VCaP (cell line): ENCODE data around the gene PRKCI.
"Not testable (repeated sequence)": the region's sequence is repeated elsewhere in the genome, so short reads cannot be mapped to it uniquely, and the experiment has no call there.

Experiments
- H3K27ac ChIP-seq: fragments of 450-650 bp; 2 replicates; pipeline ENCODE4 v1.5.1; 2017
- CTCF ChIP-seq: fragments of 450-650 bp; conservative IDR thresholded peaks from 2 replicates; pipeline ENCODE4 v1.5.1; 2017; ENCODE audit warnings: mild to moderate bottlenecking, moderate library complexity

PRKCI gene

GRCh38 chr3:170275832-170276231 lies 53.6 kb downstream of the PRKCI start:
- TF ChIP-seq CTCF: no peak
- H3K27ac ChIP-seq: no peak overlapping the region

- H3K27ac ChIP-seq: not testable (repeated sequence)
Measured at GRCh38 chr3:170277311-170277710, 55.1 kb downstream of the PRKCI start.

GRCh38 chr3:170277833-170278580 lies 55.8 kb downstream of the PRKCI start:
- no peak for TF ChIP-seq CTCF

GRCh38 chr3:170278627-170279026 lies 56.4 kb downstream of the PRKCI start:
- TF ChIP-seq CTCF: no peak

More at GRCh38 chr3:170277833-170278580, 55.8 kb downstream of the PRKCI start:
- H3K27ac ChIP-seq: no peak overlapping the region

GRCh38 chr3:170290194-170290593 lies 68.0 kb downstream of the PRKCI start:
- TF ChIP-seq CTCF: no peak
- H3K27ac ChIP-seq: no peak overlapping the region

More at GRCh38 chr3:170278627-170279026, 56.4 kb downstream of the PRKCI start:
- no peak overlapping the region for H3K27ac ChIP-seq

- no peak for TF ChIP-seq CTCF
- H3K27ac ChIP-seq: no peak overlapping the region
Measured at GRCh38 chr3:170295586-170295985, 73.4 kb downstream of the PRKCI start.

- no peak for TF ChIP-seq CTCF
- no peak overlapping the region for H3K27ac ChIP-seq
Measured at GRCh38 chr3:170296703-170297102, 74.5 kb downstream of the PRKCI start.

- no peak overlapping the region for H3K27ac ChIP-seq
- TF ChIP-seq CTCF: no peak
Measured at GRCh38 chr3:170301405-170301804, 79.2 kb downstream of the PRKCI start.
